ENCODE measurements around the gene RAD51D.

DNA sequence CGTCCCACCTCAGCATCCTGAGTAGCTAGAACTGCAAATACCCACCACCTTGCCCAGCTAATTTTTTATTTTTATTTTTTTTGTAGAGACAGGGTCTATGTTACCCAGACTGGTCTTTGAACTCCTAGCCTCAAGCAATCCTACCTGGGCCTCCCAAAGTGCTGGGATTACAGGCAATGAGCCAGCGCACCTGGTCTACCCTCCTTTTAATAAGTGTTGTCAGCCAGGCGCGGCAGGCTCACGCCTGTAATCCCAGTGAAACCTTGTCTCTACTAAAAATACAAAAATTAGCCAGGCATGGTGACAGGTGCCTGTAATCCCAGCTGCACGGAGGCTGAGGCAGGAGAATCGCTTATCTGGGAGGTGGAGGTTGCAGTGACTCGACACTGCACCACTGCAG lies 75.5 kb downstream of the RAD51D start:
- TF ChIP-seq, protein P1, sequence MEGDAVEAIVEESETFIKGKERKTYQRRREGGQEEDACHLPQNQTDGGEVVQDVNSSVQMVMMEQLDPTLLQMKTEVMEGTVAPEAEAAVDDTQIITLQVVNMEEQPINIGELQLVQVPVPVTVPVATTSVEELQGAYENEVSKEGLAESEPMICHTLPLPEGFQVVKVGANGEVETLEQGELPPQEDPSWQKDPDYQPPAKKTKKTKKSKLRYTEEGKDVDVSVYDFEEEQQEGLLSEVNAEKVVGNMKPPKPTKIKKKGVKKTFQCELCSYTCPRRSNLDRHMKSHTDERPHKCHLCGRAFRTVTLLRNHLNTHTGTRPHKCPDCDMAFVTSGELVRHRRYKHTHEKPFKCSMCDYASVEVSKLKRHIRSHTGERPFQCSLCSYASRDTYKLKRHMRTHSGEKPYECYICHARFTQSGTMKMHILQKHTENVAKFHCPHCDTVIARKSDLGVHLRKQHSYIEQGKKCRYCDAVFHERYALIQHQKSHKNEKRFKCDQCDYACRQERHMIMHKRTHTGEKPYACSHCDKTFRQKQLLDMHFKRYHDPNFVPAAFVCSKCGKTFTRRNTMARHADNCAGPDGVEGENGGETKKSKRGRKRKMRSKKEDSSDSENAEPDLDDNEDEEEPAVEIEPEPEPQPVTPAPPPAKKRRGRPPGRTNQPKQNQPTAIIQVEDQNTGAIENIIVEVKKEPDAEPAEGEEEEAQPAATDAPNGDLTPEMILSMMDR (IDR thresholded peaks at IDR 0.05) = no peak
- no peak for TF ChIP-seq POLR2A (IDR thresholded peaks at IDR 0.05)
